SK-N-MC (cell line): ENCODE measurements around the gene DEPDC1B.

Experiments
- EZH2 ChIP-seq: fragments of 200-600 bp; sonication (generic); IDR thresholded peaks from one replicate; pipeline ENCODE4 v1.6.1; 2017; ENCODE audit warnings: antibody characterized with exemption
- FOXP2 ChIP-seq: optimal IDR thresholded peaks from 2 replicates; pipeline ENCODE3; 2011; ENCODE audit warnings: mild to moderate bottlenecking, moderate library complexity; ENCODE audit not compliant: insufficient read depth; ENCODE audit errors: extremely low read length, control extremely low read depth
- POLR2AphosphoS5 ChIP-seq: IDR thresholded peaks from 2 replicates; pipeline ENCODE4 v1.6.1; 2012; ENCODE audit warnings: mild to moderate bottlenecking, low read depth, low read length, borderline replicate concordance

GRCh38 chr5:60639544-60639943 is 60.4 kb downstream of the DEPDC1B start:
- TF ChIP-seq EZH2 (no peak), FOXP2 (no peak), POLR2AphosphoS5 (no peak)
